Prostate gland (tissue), 2 donors: ENCODE results near the gene PFDN5. TPM values are rescaled to one million over a fixed set of nuclear protein-coding genes. Genes with fewer than 3 reads are reported as not detected.

Experiments used
- DNase-seq: peaks from one replicate; pipeline ENCODE4 v3.0.0-alpha.2; 2019; ENCODE audit warnings: low spot score
- H3K27ac ChIP-seq, 2 donors: fragments of 200-600 bp; sonication (generic); 2 replicates each; pipeline ENCODE4 v1.5.1; 2017 to 2019
- H3K27me3 ChIP-seq: fragments of 200-600 bp; sonication (generic); replicated peaks from 2 replicates; pipeline ENCODE4 v1.5.1; 2019; ENCODE audit not compliant: insufficient read depth
- H3K36me3 ChIP-seq, 2 donors: fragments of 200-600 bp; sonication (generic); 1 replicate in 1 of 2; 2 replicates in 1 of 2; pipeline versions ENCODE4 v1.5.1 to v1.8.1; 2017 to 2019
- H3K4me1 ChIP-seq: fragments of 200-600 bp; sonication (generic); replicated peaks from 2 replicates; pipeline ENCODE4 v1.5.1; 2019
- H3K4me3 ChIP-seq, 2 donors: fragments of 200-600 bp; sonication (generic); 2 replicates each; pipeline ENCODE4 v1.5.1; 2017 to 2019
- H3K9me3 ChIP-seq: fragments of 200-600 bp; sonication (generic); 2 replicates; pipeline ENCODE4 v1.5.1; 2017
- CTCF ChIP-seq, 4 experiments: fragments of 200-600 bp in 2 of 4; fragments of 450-650 bp in 2 of 4; sonication (generic) in 2 of 4; IDR thresholded peaks; 1 replicate in 3 of 4; 2 replicates in 1 of 4; pipeline ENCODE4 v1.5.1; 2016 to 2019; ENCODE audit warnings: antibody characterized with exemption in 4 of 4, mild to moderate bottlenecking in 2 of 4, moderate library complexity in 2 of 4
- POLR2A ChIP-seq: fragments of 450-650 bp; IDR thresholded peaks from one replicate; pipeline ENCODE4 v1.6.1; 2016; ENCODE audit warnings: antibody characterized with exemption, mild to moderate bottlenecking
- POLR2AphosphoS5 ChIP-seq: sonication (generic); formaldehyde crosslinking; IDR thresholded peaks from one replicate; pipeline ENCODE4 v1.6.1; 2017; ENCODE audit warnings: antibody characterized with exemption
- WGBS: methylation state at CpG from one replicate; pipeline ENCODE4 v1.1.5; 2018; 5-methylcytosine and 5-hydroxymethylcytosine counted together
- intact Hi-C: fragments of 100-400 bp; cut with DNase I; formaldehyde crosslinking; loops from one replicate; pipeline ENCODE4 v1.14.2; 2022
- total RNA-seq, 2 donors: library from RNA; depleted of rRNA; stranded (reverse); fragments of >200 nt; gene quantifications; one replicate each; pipeline ENCODE4 v1.1.0, GENCODE V29; 2016

Gene PFDN5
- total RNA-seq, 2 donors from 2014 or later: 552 to 673 TPM

GRCh38 chr12:53333289-53333688 lies 37.9 kb downstream of the PFDN5 start:
- no peak for TF ChIP-seq POLR2A
- no peak for TF ChIP-seq CTCF (IDR thresholded peaks at IDR 0.05)
- TF ChIP-seq POLR2AphosphoS5: no peak
- intact Hi-C loops: no loop called here
- WGBS: 72% methylated on average over 4 of the region's 4 CpGs

GRCh38 chr12:53333845-53334244 lies 38.5 kb downstream of the PFDN5 start:
- H3K4me3 ChIP-seq: no peak overlapping the region
- intact Hi-C loops: no loop called here
- H3K36me3 ChIP-seq: no peaks in the 10 kb centered on the region
- H3K9me3 ChIP-seq: no peaks in the 10 kb centered on the region
- no peaks in the 10 kb centered on the region for H3K4me1 ChIP-seq
- no peak for DNase-seq
- TF ChIP-seq CTCF (IDR thresholded peaks at IDR 0.05): no peak
- no peak overlapping the region for H3K27ac ChIP-seq
- peaks cover 7% of the 10 kb centered on the region for H3K27me3 ChIP-seq
- 78% methylated on average over 7 of the region's 7 CpGs for WGBS

More at GRCh38 chr12:53333289-53333688, 37.9 kb downstream of the PFDN5 start:
- H3K4me1 ChIP-seq: no peaks in the 10 kb centered on the region
- no peaks in the 10 kb centered on the region for H3K36me3 ChIP-seq
- DNase-seq: no peak
- H3K27me3 ChIP-seq: peaks cover 5% of the 10 kb centered on the region
- H3K27ac ChIP-seq: no peak overlapping the region
- no peak overlapping the region for H3K4me3 ChIP-seq
- H3K9me3 ChIP-seq: no peaks in the 10 kb centered on the region

- WGBS: 85% methylated on average over 8 of the region's 8 CpGs
- Histone ChIP-seq H3K27me3 (peaks cover 10% of the 10 kb centered on the region), H3K36me3 (no peaks in the 10 kb centered on the region), H3K27ac (no peak overlapping the region), H3K9me3 (no peaks in the 10 kb centered on the region), H3K4me1 (no peaks in the 10 kb centered on the region), H3K4me3 (no peak overlapping the region)
- no peak for DNase-seq
- TF ChIP-seq POLR2A (no peak), CTCF (IDR thresholded peaks at IDR 0.05) (no peak), POLR2AphosphoS5 (no peak)
- intact Hi-C loops: no loop called here
Measured at GRCh38 chr12:53334822-53335221, 39.5 kb downstream of the PFDN5 start.

- Histone ChIP-seq H3K27ac (no peak within 1 kb of the TSS), H3K27me3 (peaks cover 10% of the 10 kb centered on the region), H3K36me3 (no peaks in the 10 kb centered on the region), H3K4me3 (no peak within 1 kb of the TSS), H3K4me1 (no peaks in the 10 kb centered on the region), H3K9me3 (no peaks in the 10 kb centered on the region)
- intact Hi-C loops: no loop called here
- no peak for DNase-seq
- 54% methylated on average over 14 of the region's 15 CpGs for WGBS
- TF ChIP-seq POLR2A (no peak), CTCF (IDR thresholded peaks at IDR 0.05) (no peak), POLR2AphosphoS5 (no peak)
Measured at GRCh38 chr12:53336181-53336681, 40.9 kb downstream of the PFDN5 start, which contains the start of gene SP7. Gene SP7 (minus strand): TSS chr12:53336354. CDS start chr12:53335646, 708 bp downstream.

- intact Hi-C loops: no loop called here
- H3K27ac ChIP-seq: no peak overlapping the region
- TF ChIP-seq CTCF (IDR thresholded peaks at IDR 0.05): no peak
- TF ChIP-seq POLR2A: no peak
- no peak for TF ChIP-seq POLR2AphosphoS5
Measured at GRCh38 chr12:53338017-53338416, 42.7 kb downstream of the PFDN5 start.

More at GRCh38 chr12:53338017-53338416, 42.7 kb downstream of the PFDN5 start:
- Histone ChIP-seq H3K27me3 (peaks cover 10% of the 10 kb centered on the region), H3K4me3 (no peak overlapping the region), H3K4me1 (no peaks in the 10 kb centered on the region), H3K9me3 (no peaks in the 10 kb centered on the region), H3K36me3 (no peaks in the 10 kb centered on the region)
- 23% methylated on average over 11 of the region's 11 CpGs for WGBS
- no peak for DNase-seq
